Measurements from ENCODE around the gene UQCRC1. TPM values are rescaled to one million over a fixed set of nuclear protein-coding genes. Genes with fewer than 3 reads are reported as not detected.

UQCRC1 gene
- polyA plus RNA-seq, 2 of the 4 experiments (the other 2 are of a cell fraction) = 256 to 279 TPM

- peaks cover 74% of the 10 kb centered on the region for H3K4me1 ChIP-seq
- H3K4me3 ChIP-seq = no peak overlapping the region
- no peaks in the 10 kb centered on the region for H3K9me3 ChIP-seq
- DNase-seq (ENCODE audit: low read depth in 1 of 2, low spot score in 1 of 2) = no peak
- CTCF ChIA-PET = interaction anchor here (1.2 to 3.3 kb wide), 4 partner anchors 8 to 90 kb away, joined by 3 to 14 read pairs (median 4); partner anchors contain the start of gene SLC26A6
- peak; percentile 0 to 2; a peak in 2 of 6 replicates for ATAC-seq
- TF ChIP-seq MAX (IDR thresholded peaks at IDR 0.05) (no peak), GATA3 (IDR thresholded peaks at IDR 0.05; ENCODE audit: borderline replicate concordance) (no peak)
- POLR2A ChIA-PET = no interaction called here
- peak overlapping the region; percentile 33; the same call in 1 of the 3 replicates for H3K4me2 ChIP-seq
- no peak for FAIRE-seq
- H3K27ac ChIP-seq = peak overlapping the region; percentile 54 to 89; a peak in 5 of 6 replicates
- WGBS (ENCODE audit: missing lambda C conversion rate) = 100% methylated on average over 3 of the region's 9 CpGs
These were observed 43.1 kb downstream of the UQCRC1 start for GRCh38 chr3:48566401-48566760.

DNA sequence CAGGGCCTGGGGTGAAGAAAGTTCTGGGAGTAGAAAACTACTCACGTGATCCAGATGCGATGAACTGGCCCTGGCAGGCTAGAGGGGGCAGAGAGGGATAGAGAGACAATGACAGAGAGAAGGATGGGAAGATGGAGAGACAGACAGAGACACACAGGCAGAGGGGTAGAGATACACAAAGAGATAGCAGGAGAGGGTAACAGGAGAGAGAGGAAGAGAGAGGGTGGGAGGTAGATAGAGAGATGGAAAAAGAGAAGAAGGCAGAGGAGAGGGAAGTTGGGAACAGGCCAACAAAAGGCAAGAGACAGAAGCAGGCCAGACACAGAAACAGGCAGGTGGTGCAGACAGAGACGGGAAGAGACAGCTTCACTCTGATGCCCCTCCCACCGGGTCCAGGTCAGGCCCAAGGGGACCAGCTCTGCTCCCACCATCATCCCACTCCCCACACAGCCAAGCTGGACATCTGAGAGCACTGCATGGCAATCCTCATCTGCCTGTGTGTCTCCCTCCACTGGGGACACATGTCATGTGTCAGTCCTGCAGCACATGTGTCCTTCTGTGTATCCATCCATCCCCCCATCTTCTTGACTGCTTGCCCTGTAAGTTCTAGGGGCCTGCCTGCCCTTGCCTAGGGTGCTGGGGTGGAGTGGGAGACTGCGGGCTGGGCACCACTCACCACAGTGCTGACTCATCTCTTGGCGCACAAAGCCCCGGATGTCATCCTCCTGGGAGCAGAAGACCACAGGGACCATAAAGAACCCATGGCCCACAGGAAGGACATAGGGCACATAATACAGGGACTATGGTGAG, 43.6 kb downstream of the UQCRC1 start:
- peak overlapping the region; percentile 33; the same call in 1 of the 3 replicates for H3K4me2 ChIP-seq
- H3K27ac ChIP-seq = peak overlapping the region; percentile 54 to 89
- H3K4me1 ChIP-seq = peaks cover 80% of the 10 kb centered on the region
- POLR2A ChIA-PET = no interaction called here
- CTCF ChIA-PET = interaction anchor here (0.6 to 3.3 kb wide), 5 partner anchors 7 to 120 kb away, joined by 3 to 14 read pairs (median 3); partner anchors contain the start of gene NCKIPSD
- no peak for TF ChIP-seq MYC (IDR thresholded peaks at IDR 0.05; ENCODE audit: borderline replicate concordance, low read length)
- no peak for TF ChIP-seq FOSL2 (IDR thresholded peaks at IDR 0.05)
- TF ChIP-seq FOSL2 (CRISPR knock-in tag; IDR thresholded peaks at IDR 0.05) = peak; percentile 40; the same call in 1 of the 2 replicates
- TF ChIP-seq SREBF2 (IDR thresholded peaks at IDR 0.05) = no peak
- no peak for TF ChIP-seq RFX5 (IDR thresholded peaks at IDR 0.05)
- TF ChIP-seq MAX (IDR thresholded peaks at IDR 0.05) = 0 out of 2 replicates have a peak, but pooled peaks have one; percentile 24
- no peak for TF ChIP-seq POLR2A (IDR thresholded peaks at IDR 0.05; ENCODE audit: low read length)
- no peak for TF ChIP-seq HOXB13 (CRISPR knock-in tag; IDR thresholded peaks at IDR 0.05; ENCODE audit: low read depth)
- TF ChIP-seq ZC3H11A (IDR thresholded peaks at IDR 0.05) = no peak
- no peak for TF ChIP-seq NR3C1 (IDR thresholded peaks at IDR 0.05)
- no peak for TF ChIP-seq NFE2L2 (conservative IDR thresholded peaks at IDR 0.05; ENCODE audit: low read length)
- no peak for TF ChIP-seq FOSB (CRISPR knock-in tag; IDR thresholded peaks at IDR 0.05)
- TF ChIP-seq POLR2AphosphoS2 (conservative IDR thresholded peaks at IDR 0.05; ENCODE audit: low read length) = no peak
- TF ChIP-seq, protein P1, sequence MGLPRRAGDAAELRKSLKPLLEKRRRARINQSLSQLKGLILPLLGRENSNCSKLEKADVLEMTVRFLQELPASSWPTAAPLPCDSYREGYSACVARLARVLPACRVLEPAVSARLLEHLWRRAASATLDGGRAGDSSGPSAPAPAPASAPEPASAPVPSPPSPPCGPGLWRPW (IDR thresholded peaks at IDR 0.05) = no peak
- TF ChIP-seq SMC3 (IDR thresholded peaks at IDR 0.05) = no peak
- no peak for TF ChIP-seq FOXS1 (CRISPR knock-in tag; IDR thresholded peaks at IDR 0.05)
- TF ChIP-seq PBX3 (IDR thresholded peaks at IDR 0.05) = no peak
- no peak for TF ChIP-seq RAD21 (conservative IDR thresholded peaks at IDR 0.05 in 1 of 2, IDR thresholded peaks at IDR 0.05 in 1 of 2)
- TF ChIP-seq EHF (CRISPR knock-in tag; IDR thresholded peaks at IDR 0.05) = no peak
- no peak for TF ChIP-seq CHD2 (IDR thresholded peaks at IDR 0.05; ENCODE audit: low read length, partially characterized antibody)
- no peak for TF ChIP-seq REST (IDR thresholded peaks at IDR 0.05)
- no peak for TF ChIP-seq RNF2 (IDR thresholded peaks at IDR 0.05; ENCODE audit: borderline replicate concordance, low read depth)
- no peak for TF ChIP-seq HOXB5 (CRISPR knock-in tag; IDR thresholded peaks at IDR 0.05)
- TF ChIP-seq MAFK (IDR thresholded peaks at IDR 0.05; ENCODE audit: partially characterized antibody) = peak; percentile 75
- no peak for TF ChIP-seq HMGXB4 (CRISPR knock-in tag; IDR thresholded peaks at IDR 0.05; ENCODE audit: borderline replicate concordance)
- no peak overlapping the region for H3K4me3 ChIP-seq
- ATAC-seq (peak; percentile 3 to 39; a peak in 4 of 6 replicates), DNase-seq (ENCODE audit: low read depth in 1 of 2, low spot score in 1 of 2) (peak; percentile 48 to 56), FAIRE-seq (no peak)
- WGBS (ENCODE audit: missing lambda C conversion rate) = 19% methylated on average over 6 of the region's 7 CpGs
- no peaks in the 10 kb centered on the region for H3K9me3 ChIP-seq

All from A549 (cell line).